GM23338 (cell line): ENCODE measurements around the gene CTBP2. TPM values are rescaled to one million over a fixed set of nuclear protein-coding genes. Genes with fewer than 3 reads are reported as not detected.

Experiments used
- ATAC-seq: fragments of 200-7000 bp; cut with Tn5 transposase; 3 replicates; pipeline ENCODE4 v1.9.1; 2020
- DNase-seq: peaks from one replicate; pipeline ENCODE4 v3.0.0-alpha.2; 2015; ENCODE audit warnings: low spot score
- H2AFZ ChIP-seq: fragments of 200-600 bp; sonication (generic); 2 replicates; pipeline ENCODE4 v1.8.0; 2016; ENCODE audit warnings: antibody characterized with exemption, mild to moderate bottlenecking, moderate library complexity
- H3F3A ChIP-seq: fragments of 200-600 bp; sonication (generic); replicated peaks from 2 replicates; pipeline ENCODE4 v1.8.0; 2017; ENCODE audit warnings: antibody characterized with exemption, mixed run types, low read depth
- H3K27ac ChIP-seq: fragments of 200-600 bp; sonication (generic); 2 replicates; pipeline ENCODE4 v1.6.1; 2016; ENCODE audit warnings: low read depth
- H3K27me3 ChIP-seq: fragments of 200-600 bp; sonication (generic); 2 replicates; pipeline ENCODE4 v1.8.0; 2016; ENCODE audit warnings: mild to moderate bottlenecking, mixed run types, moderate library complexity; ENCODE audit not compliant: insufficient read depth
- H3K36me3 ChIP-seq: fragments of 200-600 bp; sonication (generic); 2 replicates; pipeline ENCODE4 v1.8.0; 2016; ENCODE audit warnings: mild to moderate bottlenecking; ENCODE audit not compliant: insufficient read depth
- H3K4me1 ChIP-seq: fragments of 200-600 bp; sonication (generic); 2 replicates; pipeline ENCODE4 v1.8.0; 2016; ENCODE audit warnings: mild to moderate bottlenecking, moderate library complexity; ENCODE audit not compliant: insufficient read depth
- H3K4me2 ChIP-seq: fragments of 200-600 bp; sonication (generic); 2 replicates; pipeline ENCODE4 v1.7.1; 2017; ENCODE audit warnings: mixed run types
- H3K4me3 ChIP-seq: fragments of 200-600 bp; sonication (generic); 2 replicates; pipeline ENCODE4 v1.6.1; 2016; ENCODE audit warnings: mixed run types
- H3K79me2 ChIP-seq: fragments of 200-600 bp; sonication (generic); replicated peaks from 2 replicates; pipeline ENCODE4 v1.8.0; 2017; ENCODE audit warnings: mild to moderate bottlenecking; ENCODE audit not compliant: insufficient read depth
- H3K9me2 ChIP-seq: fragments of 200-600 bp; sonication (generic); 2 replicates; pipeline ENCODE4 v1.8.0; 2017; ENCODE audit not compliant: insufficient read depth
- H4K20me1 ChIP-seq: fragments of 200-600 bp; sonication (generic); replicated peaks from 2 replicates; pipeline ENCODE4 v1.8.0; 2017; ENCODE audit warnings: mild to moderate bottlenecking; ENCODE audit not compliant: insufficient read depth
- H3K27ac Mint-ChIP-seq: 2 replicates; pipeline ENCODE4 v1.8.0; 2020; ENCODE audit warnings: inconsistent platforms, mild to moderate bottlenecking, moderate library complexity, mixed read lengths
- H3K27me3 Mint-ChIP-seq: 3 replicates; pipeline ENCODE4 v1.8.0; 2022; ENCODE audit warnings: low read depth, mild to moderate bottlenecking, moderate library complexity, mixed read lengths, inconsistent platforms; ENCODE audit not compliant: insufficient read depth, poor library complexity
- H3K36me3 Mint-ChIP-seq: 3 replicates; pipeline ENCODE4 v1.8.0; 2021; ENCODE audit warnings: low read depth, mild to moderate bottlenecking, inconsistent platforms, moderate library complexity, mixed read lengths
- H3K4me1 Mint-ChIP-seq: 3 replicates; pipeline ENCODE4 v1.8.0; 2020; ENCODE audit warnings: mild to moderate bottlenecking, inconsistent platforms, mixed read lengths
- H3K4me3 Mint-ChIP-seq: 3 replicates; pipeline ENCODE4 v1.8.0; 2021; ENCODE audit warnings: moderate library complexity, mild to moderate bottlenecking, inconsistent platforms, mixed read lengths
- H3K9me3 Mint-ChIP-seq: 3 replicates; pipeline ENCODE4 v1.8.0; 2020; ENCODE audit warnings: moderate library complexity, mild to moderate bottlenecking, inconsistent platforms, mixed read lengths
- POLR2AphosphoS5 ChIP-seq: IDR thresholded peaks from 2 replicates; pipeline ENCODE4 v1.6.1; 2016; ENCODE audit warnings: antibody characterized with exemption, low read depth
- ZNF114 ChIP-seq: fragments of 250-450 bp; sonication (Bioruptor Pico); IDR thresholded peaks from 2 replicates; pipeline ENCODE4 v1.5.0; 2020; ENCODE audit warnings: mild to moderate bottlenecking, moderate library complexity
- ZNF462 ChIP-seq: fragments of 250-450 bp; sonication (Bioruptor Pico); IDR thresholded peaks from 2 replicates; pipeline ENCODE4 v1.5.0; 2020; ENCODE audit warnings: mild to moderate bottlenecking, moderate library complexity
- polyA plus RNA-seq: library from polyadenylated mRNA; unstranded; fragments of >200 nt; fragmentation: Nextera tagmentation; extraction: Ambion mirVana; gene quantifications from 2 replicates; pipeline ENCODE4 v1.2.1, GENCODE V29; 2016
- total RNA-seq: library from RNA; depleted of rRNA; stranded (reverse); fragments of >200 nt; shearing (Covaris generic); gene quantifications from 2 replicates; pipeline ENCODE4 v1.2.3, GENCODE V29; 2014
- TF ChIP-seq, protein P1 (sequence below), 2 experiments: fragments of 200-600 bp in 1 of 2; sonication (generic) in 1 of 2; conservative IDR thresholded peaks; 2 replicates each; pipeline versions ENCODE4 v1.5.1 to v1.6.1; 2016 to 2017; ENCODE audit warnings: antibody characterized with exemption in 2 of 2, low read depth in 2 of 2, mild to moderate bottlenecking in 2 of 2, moderate library complexity in 1 of 2

Gene CTBP2
- total and polyA plus RNA-seq, 2 experiments from 2014 or later: 133 to 265 TPM

- no peak overlapping the region for H3K4me3 ChIP-seq
- no peak for TF ChIP-seq ZNF114 (CRISPR knock-in tag)
- peaks cover 100% of the 10 kb centered on the region for H3K79me2 ChIP-seq
- Mint-ChIP-seq H3K36me3 (peaks cover 34% of the 10 kb centered on the region), H3K9me3 (no peaks in the 10 kb centered on the region; the same call in 2 of the 3 replicates), H3K27me3 (peaks cover 16% of the 10 kb centered on the region), H3K27ac (peak overlapping the region; percentile 4), H3K4me1 (peaks cover 86% of the 10 kb centered on the region), H3K4me3 (no peak overlapping the region)
- H3F3A ChIP-seq: peaks cover 17% of the 10 kb centered on the region; the same call in 1 of the 2 replicates
- H3K9me2 ChIP-seq: no peaks in the 10 kb centered on the region
- DNase-seq (no peak), ATAC-seq (no peak)
- H2AFZ ChIP-seq: no peak overlapping the region
- H3K36me3 ChIP-seq: no peaks in the 10 kb centered on the region
- H3K4me1 ChIP-seq: peaks cover 70% of the 10 kb centered on the region
- no peak overlapping the region for H3K4me2 ChIP-seq
- H4K20me1 ChIP-seq: peaks cover 83% of the 10 kb centered on the region
- H3K27ac ChIP-seq: peak overlapping the region; percentile 86
- H3K27me3 ChIP-seq: no peaks in the 10 kb centered on the region
Observed at GRCh38 chr10:125049216-125049881, 111.0 kb downstream of the CTBP2 start.

- Histone ChIP-seq H3K4me2 (0 out of 2 replicates have a peak overlapping the region, but pooled peaks have one; percentile 43), H3K27ac (peak overlapping the region; percentile 92), H3K4me1 (peaks cover 72% of the 10 kb centered on the region), H3K36me3 (no peaks in the 10 kb centered on the region), H3K79me2 (peaks cover 100% of the 10 kb centered on the region), H3K9me2 (no peaks in the 10 kb centered on the region), H2AFZ (no peak overlapping the region), H4K20me1 (peaks cover 83% of the 10 kb centered on the region), H3K4me3 (no peak overlapping the region), H3K27me3 (no peaks in the 10 kb centered on the region), H3F3A (peaks cover 17% of the 10 kb centered on the region; the same call in 1 of the 2 replicates)
- peak; percentile 94 for DNase-seq
- no peak overlapping the region; the same call in 2 of the 3 replicates for H3K4me3 Mint-ChIP-seq
- H3K36me3 Mint-ChIP-seq: peaks cover 38% of the 10 kb centered on the region
- TF ChIP-seq, protein P1, sequence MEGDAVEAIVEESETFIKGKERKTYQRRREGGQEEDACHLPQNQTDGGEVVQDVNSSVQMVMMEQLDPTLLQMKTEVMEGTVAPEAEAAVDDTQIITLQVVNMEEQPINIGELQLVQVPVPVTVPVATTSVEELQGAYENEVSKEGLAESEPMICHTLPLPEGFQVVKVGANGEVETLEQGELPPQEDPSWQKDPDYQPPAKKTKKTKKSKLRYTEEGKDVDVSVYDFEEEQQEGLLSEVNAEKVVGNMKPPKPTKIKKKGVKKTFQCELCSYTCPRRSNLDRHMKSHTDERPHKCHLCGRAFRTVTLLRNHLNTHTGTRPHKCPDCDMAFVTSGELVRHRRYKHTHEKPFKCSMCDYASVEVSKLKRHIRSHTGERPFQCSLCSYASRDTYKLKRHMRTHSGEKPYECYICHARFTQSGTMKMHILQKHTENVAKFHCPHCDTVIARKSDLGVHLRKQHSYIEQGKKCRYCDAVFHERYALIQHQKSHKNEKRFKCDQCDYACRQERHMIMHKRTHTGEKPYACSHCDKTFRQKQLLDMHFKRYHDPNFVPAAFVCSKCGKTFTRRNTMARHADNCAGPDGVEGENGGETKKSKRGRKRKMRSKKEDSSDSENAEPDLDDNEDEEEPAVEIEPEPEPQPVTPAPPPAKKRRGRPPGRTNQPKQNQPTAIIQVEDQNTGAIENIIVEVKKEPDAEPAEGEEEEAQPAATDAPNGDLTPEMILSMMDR (conservative IDR thresholded peaks at IDR 0.05; ENCODE audit: low read depth in 2 of 2): peak; percentile 95
- peak; percentile 45; the same call in 1 of the 2 replicates for TF ChIP-seq ZNF462 (CRISPR knock-in tag)
- TF ChIP-seq POLR2AphosphoS5: peak; percentile 20; the same call in 1 of the 2 replicates
- TF ChIP-seq ZNF114 (CRISPR knock-in tag): no peak
- no peaks in the 10 kb centered on the region; the same call in 2 of the 3 replicates for H3K9me3 Mint-ChIP-seq
- H3K4me1 Mint-ChIP-seq: peaks cover 90% of the 10 kb centered on the region
- peak; percentile 90 for ATAC-seq
- H3K27ac Mint-ChIP-seq: peak overlapping the region; percentile 83
- H3K27me3 Mint-ChIP-seq: peaks cover 17% of the 10 kb centered on the region
Observed at GRCh38 chr10:125048094-125048864, 112.1 kb downstream of the CTBP2 start.
